Spleen (tissue), 7 donors: ENCODE data around the gene KIZ.

Experiments
- CTCF ChIP-seq, 11 experiments: fragments of 200-600 bp in 7 of 11; fragments of 450-650 bp in 4 of 11; sonication (generic) in 4 of 11; IDR thresholded peaks in 8 of 11; conservative IDR thresholded peaks in 3 of 11; 1 replicate in 7 of 11; 2 replicates in 4 of 11; pipeline versions ENCODE4 v1.4.0 to v1.8.0; 2016 to 2021; ENCODE audit warnings: antibody characterized with exemption in 11 of 11, inconsistent platforms in 4 of 11, mild to moderate bottlenecking in 1 of 11
- POLR2A ChIP-seq, 3 donors: fragments of 450-650 bp; IDR thresholded peaks; one replicate each; pipeline ENCODE4 v1.5.1; 2017; ENCODE audit warnings: antibody characterized with exemption in 3 of 3, mild to moderate bottlenecking in 1 of 3
- POLR2AphosphoS5 ChIP-seq, 3 donors: sonication (generic); formaldehyde crosslinking; IDR thresholded peaks; one replicate each; pipeline ENCODE4 v1.5.1; 2017; ENCODE audit warnings: antibody characterized with exemption in 3 of 3
- donor health status: DM: no; HTN: no; CAD: no; lungs with moderate emphysema.
- donor health status: DM: no; HTN: no; CAD: no.
- donor health status: DM: no; HTN: no; CAD: no.

DNA sequence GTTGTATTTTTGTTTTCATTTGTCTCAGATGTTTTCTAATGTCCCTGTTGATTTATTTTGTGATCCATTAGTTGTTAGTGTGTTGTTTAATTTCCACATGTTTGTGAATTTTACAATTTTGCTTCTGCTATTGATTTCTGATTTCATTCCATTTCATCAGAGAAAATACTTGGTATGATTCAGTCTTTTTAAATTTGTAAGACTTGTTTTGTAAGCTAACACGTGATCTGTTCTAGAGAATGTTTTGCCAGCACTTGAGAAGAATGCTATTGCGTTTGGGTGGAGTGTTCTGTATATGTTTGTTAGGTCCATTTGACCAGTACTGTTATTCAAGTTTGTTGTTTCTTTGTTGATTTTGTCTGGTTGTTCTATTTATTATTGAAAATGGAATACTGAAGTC lies 53.9 kb downstream of the KIZ start:
- no peak for TF ChIP-seq POLR2AphosphoS5 (IDR thresholded peaks at IDR 0.05)
- no peak for TF ChIP-seq CTCF (IDR thresholded peaks at IDR 0.05 in 8 of 11, conservative IDR thresholded peaks at IDR 0.05 in 3 of 11)
- no peak for TF ChIP-seq POLR2A (IDR thresholded peaks at IDR 0.05)
